ENCODE results near the gene ANKRD16.
A peak's percentile ranks its signal among the peaks of the same experiment; 100 is the strongest.
"Not testable (repeated sequence)": the region's sequence is repeated elsewhere in the genome, so short reads cannot be mapped to it uniquely, and the experiment has no call there.

ANKRD16 gene

GRCh38 chr10:5871596-5871995 is 18.1 kb downstream of the ANKRD16 start:
- DNase-seq, result no peak

DNA sequence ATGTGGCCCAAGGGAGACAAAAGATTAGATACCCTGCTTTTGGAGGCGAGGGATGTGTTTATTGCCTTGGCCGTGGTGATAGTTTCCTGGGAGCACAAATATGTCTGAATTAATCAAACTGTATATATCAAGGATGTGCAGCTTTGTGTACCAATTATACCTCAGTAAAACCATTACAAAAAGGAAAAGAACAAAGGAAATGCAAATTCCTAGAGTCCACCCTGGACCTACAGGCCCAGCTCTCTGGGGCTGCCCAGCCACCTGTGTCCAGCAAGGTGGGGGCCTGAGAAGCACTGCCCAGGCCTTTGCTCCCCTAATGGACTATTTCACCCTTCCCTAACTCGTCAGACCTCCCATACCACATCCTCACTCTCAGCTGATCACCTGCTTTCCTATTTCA is 20.5 kb downstream of the ANKRD16 start:
- DNase-seq, result no peak

GRCh38 chr10:5868383-5868782 is 21.3 kb downstream of the ANKRD16 start:
- not testable (repeated sequence) for DNase-seq

DNA sequence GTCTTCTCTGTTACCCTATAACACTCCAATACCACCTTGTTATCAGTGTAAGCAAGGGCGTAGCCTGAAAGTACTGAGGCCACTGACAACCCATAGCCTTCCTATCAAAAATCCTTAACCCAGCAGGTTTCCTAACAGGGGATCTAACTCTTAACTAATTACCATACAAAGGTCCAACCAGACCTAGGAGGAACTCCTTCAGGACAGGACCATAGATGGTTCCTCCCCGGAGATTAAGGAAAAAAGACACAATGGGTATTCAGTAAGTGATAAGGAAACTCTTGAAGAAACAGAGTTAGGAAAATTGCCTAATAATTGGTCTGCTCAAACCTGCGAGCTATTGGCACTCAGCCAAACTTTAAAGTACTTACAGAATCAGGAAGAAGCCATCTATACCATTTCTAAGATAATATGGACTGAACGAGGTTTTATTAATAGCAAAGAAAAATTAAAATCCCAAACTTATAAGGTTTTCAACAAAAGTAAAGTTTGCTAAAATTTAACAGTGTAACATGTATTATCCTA is 22.5 kb downstream of the ANKRD16 start:
- DNase-seq, result peak; percentile 11

DNA sequence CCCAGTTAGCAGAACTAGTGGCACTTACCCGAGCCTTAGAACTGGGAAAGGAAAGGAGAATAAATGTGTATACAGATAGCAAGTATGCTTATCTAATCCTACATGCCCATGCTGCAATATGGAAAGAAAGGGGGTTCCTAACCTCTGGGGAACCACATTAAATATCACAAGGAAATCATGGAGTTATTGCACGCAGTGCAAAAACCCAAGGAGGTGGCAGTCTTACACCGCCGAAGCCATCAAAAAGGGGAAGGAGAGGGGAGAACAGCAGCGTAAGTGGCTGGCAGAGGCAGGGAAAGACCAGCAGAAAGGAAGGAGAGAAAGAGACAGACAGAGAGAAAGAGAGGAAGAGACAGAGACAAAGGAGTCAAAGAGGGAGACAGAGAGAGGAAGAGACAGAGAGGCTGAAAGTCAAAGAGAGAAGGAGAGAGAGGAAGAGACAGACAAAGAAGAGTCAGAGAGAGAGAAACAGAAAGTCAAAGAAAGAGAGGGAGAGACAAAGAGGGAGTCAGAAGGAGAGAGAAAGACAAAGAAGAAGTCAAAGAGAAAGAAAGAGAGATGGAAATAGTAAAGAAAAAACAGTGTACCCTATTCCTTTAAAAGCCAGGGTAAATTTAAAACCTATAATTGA is 23.1 kb downstream of the ANKRD16 start:
- DNase-seq, result not testable (repeated sequence)

GRCh38 chr10:5862981-5863685 is 26.6 kb downstream of the ANKRD16 start:
- DNase-seq, result not testable (repeated sequence)

- DNase-seq, result no peak
Observed at GRCh38 chr10:5862360-5862961, 27.2 kb downstream of the ANKRD16 start.

- no peak for DNase-seq
Observed at GRCh38 chr10:5860066-5860465, 29.6 kb downstream of the ANKRD16 start.

DNA sequence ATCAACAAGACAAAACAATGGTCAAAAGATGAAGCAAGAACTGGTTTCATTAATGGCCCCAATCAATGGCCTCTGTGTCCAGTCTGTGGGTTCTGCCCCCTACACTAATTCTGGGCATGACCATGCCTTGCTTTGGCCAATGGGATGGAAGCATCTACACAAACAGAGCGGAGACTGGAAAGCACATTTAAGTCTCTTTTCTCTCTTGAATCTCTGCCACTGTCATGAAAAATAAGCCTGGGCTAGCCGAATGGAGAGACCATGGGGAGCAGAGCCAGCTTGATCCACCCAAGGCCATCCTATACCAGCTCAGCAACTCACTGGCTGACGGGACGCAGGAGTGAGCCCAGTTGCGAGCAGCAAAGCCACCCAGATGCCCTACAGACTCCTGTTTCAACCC is 30.9 kb downstream of the ANKRD16 start:
- DNase-seq, result no peak

DNA sequence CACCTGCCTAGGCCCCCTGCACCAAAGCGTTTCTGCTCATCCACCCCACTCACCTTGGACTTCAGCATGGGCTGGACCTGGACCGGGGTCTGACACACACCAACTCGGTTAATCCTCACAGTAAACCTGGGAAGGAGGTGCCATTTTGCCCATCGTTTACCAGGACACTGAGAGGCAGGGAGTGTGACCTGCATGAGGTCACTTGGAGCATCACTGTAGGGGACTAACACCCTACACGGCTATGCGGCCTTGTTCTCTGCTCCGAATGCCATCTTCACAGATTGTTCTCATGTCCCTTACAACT is 33.0 kb downstream of the ANKRD16 start:
- no peak for DNase-seq

DNA sequence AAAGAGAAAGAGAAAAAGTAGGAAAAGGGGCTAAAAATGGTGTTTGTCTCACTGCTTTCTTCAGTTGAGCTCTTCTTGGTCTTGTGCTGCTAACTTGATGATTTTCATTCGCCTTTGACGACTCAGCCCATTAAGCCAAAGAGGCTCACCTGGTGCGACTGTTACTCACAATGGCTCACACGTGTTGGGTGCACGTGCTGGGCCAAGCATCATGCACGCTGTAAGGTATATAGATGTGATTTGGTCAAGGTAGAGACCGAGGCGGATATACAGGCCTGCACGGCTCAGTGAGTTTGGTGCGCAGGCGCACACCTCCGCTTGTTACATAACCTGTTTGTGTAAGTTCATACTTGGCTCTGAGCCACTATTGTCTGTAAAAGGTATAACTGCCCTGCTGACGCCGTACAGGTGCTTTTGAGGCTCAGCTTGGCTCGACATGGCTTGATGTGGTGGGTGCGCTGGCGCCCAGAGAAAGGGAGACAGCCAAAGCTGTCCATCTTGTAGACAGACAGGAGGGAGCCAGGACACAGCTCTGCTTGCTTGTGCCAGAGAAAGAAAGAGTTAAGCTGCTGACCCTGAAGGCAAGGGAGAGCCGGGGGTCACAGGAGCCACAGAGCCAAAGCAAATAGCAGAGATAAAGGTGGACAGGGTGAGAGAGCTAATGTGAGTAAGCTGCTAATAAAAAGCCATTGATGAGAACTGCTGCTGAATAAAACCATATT is 33.6 kb downstream of the ANKRD16 start:
- DNase-seq, result no peak

- no peak for DNase-seq
Observed at GRCh38 chr10:5854131-5854475, 35.6 kb downstream of the ANKRD16 start.

- not testable (repeated sequence) for DNase-seq
Observed at GRCh38 chr10:5846667-5847066, 43.0 kb downstream of the ANKRD16 start.

- DNase-seq, result no peak
Observed at GRCh38 chr10:5844345-5845055, 45.2 kb downstream of the ANKRD16 start.

- no peak for DNase-seq
Observed at GRCh38 chr10:5843686-5844344, 45.9 kb downstream of the ANKRD16 start.

DNA sequence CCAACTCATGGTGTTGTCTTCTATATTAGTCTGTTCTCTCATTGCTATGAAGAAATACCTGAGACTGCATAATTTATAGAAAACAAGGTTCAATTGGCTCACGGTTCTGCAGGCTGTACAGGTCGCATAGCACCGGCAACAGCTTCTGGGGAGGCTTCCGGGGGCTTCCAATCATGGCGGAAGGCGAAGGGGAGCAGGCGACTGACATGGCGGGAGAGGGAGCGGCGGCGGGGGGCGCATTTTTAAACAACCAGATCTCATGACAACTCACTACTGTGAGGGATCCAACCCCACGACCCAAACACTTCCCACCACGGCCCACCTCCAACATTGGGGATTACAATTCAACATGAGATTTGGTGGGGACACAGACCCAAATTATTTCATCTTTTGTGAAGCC is 47.7 kb downstream of the ANKRD16 start:
- DNase-seq, result no peak

DNA sequence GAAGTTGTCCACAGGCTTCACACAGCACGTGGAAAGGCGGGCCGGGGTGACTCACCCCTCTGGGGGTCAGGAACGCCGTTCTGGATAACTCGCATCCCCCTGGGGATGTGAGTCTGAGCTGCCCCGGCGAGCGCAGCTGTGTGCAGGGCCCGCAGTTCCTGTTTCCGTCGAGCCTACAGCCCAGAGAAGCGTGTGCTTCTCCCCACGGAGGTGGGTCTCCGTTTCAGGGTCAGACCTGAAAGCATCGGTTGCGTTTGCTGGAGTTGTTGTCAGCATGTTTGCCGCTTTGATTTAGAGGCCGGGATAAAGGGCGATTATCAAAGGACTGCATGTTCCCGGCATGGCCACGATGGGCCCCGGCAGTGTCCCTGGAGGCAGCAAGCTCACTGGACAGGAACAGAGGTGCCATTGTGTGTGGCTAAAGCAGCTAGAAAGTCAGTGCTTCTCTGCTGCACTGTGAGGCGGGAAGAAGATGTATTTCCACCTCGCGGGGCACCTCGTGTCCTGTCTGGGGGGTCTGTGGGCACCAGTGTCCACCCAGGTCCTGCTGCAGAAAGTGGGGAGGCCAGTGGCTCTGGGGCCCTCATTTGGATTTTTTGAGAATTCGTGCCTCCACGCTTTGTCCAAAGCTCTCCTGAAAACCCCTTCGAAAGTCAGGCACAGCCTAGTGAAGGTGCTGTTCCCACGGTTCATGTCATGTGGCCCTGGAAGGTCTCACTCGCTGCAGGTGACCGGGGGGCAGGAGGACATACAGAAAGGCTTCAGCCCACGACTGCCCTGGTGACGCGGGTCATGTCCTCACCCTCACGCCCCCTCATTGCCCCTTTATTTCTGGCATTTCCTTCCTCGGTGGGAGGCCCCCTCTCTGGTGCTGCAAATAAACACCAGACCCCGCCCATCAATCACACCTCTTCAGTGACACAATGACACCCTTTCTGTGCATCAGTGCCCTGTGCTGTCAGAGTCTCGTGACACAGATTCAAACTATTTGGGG is 49.1 kb downstream of the ANKRD16 start:
- no peak for DNase-seq

DNA sequence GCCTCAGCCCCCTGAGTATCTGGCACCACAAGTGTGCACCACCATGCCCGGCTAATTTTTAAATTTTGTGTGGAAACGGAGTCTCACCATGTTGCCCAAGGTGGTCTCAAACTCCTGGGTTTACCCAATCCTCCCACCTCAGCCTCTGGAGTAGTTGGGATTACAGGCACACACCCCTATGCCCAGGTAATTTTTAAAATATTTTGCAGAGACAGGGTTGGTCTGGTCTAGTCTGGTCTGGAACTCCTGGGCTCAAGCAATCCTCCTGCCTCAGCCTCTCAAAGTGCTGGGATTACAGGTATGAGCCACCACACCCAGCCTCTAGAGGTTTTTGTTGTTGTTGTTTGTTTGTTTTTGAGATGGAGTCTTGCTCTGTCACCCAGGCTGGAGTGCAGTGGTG is 53.5 kb downstream of the ANKRD16 start:
- not testable (repeated sequence) for DNase-seq

DNA sequence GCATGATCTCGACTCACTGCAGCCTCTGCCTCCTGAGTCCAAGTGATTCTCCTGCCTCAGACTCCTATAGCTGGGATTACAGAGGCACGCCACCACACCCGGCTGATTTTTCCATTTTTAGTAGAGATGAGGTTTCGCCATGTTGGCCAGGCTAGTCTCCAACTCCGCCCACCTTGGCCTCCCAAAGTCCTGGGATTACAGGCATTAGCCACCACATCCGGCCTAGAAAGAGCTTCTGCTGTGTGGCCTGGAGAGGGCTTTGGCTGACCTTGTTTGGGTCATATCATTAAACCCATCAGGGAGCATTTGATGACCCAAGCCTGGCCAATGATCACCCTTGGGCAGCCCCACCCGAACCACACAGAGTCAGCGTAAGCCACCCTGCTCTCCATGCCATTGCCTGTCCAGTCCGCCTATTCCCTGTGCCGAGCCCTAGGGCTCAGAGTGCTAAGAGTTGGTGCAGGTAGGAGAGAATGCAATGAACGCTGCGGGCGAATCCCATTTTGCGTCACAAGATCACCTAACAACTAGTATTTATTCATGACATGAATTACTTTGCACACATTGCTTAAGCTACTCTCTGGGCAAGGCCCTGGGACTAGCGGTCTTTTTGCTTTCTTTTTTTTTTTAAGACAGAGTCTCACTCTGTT is 54.1 kb downstream of the ANKRD16 start:
- DNase-seq, result no peak

DNA sequence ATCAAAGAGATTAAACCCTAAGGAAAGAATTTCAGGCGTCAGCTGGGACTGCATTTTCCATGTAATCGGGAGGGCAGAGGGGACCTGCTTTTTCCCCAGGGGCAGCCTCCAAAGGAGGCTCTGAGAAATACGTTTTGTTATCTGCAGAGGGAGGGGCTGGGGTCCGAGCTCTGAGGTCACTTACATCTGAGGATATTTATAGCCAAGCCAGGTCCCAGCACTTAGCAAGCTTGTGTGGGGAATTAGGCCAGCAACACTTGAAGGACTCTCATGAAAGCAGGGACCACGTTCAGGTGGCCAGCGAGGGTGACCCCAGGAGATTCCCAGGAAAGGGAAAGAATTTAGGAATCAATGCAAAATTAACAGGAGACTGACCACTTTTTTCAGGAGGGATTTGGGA is 55.9 kb downstream of the ANKRD16 start:
- DNase-seq, result no peak

GRCh38 chr10:5832946-5833345 is 56.7 kb downstream of the ANKRD16 start:
- DNase-seq, result no peak

All from DMS79 treated with DMSO at 0.1 percent for 48 hours (cell line).